Liver (tissue), 9 donors: ENCODE measurements around the gene IFRD2. TPM values are rescaled to one million over a fixed set of nuclear protein-coding genes. Genes with fewer than 3 reads are reported as not detected.

ENCODE experiments used
- DNase-seq: peaks from one replicate; pipeline ENCODE4 v3.0.0-alpha.2; 2017; ENCODE audit warnings: low spot score
- H3K27ac ChIP-seq, 2 donors: one replicate each; pipeline ENCODE4 v1.7.0; 2013; ENCODE audit warnings: inconsistent platforms in 2 of 2, low read length in 2 of 2, control low read depth in 1 of 2, low read depth in 1 of 2, mild to moderate bottlenecking in 1 of 2
- H3K27me3 ChIP-seq, 4 donors: one replicate each; pipeline versions ENCODE4 v1.6.1 to v1.7.0; 2013; ENCODE audit warnings: low read length in 3 of 4, inconsistent platforms in 1 of 4, mild to moderate bottlenecking in 1 of 4, moderate library complexity in 1 of 4; ENCODE audit not compliant: control insufficient read depth in 4 of 4, insufficient read depth in 4 of 4
- H3K36me3 ChIP-seq, 4 donors: one replicate each; pipeline versions ENCODE4 v1.6.1 to v1.7.0; 2013; ENCODE audit warnings: low read length in 3 of 4, mild to moderate bottlenecking in 3 of 4, low read depth in 1 of 4, moderate library complexity in 1 of 4; ENCODE audit not compliant: control insufficient read depth in 4 of 4, insufficient read depth in 3 of 4
- H3K4me1 ChIP-seq, 4 donors: one replicate each; pipeline versions ENCODE4 v1.6.1 to v1.7.0; 2013; ENCODE audit warnings: low read length in 3 of 4, mild to moderate bottlenecking in 3 of 4, moderate library complexity in 1 of 4; ENCODE audit not compliant: control insufficient read depth in 4 of 4, insufficient read depth in 4 of 4
- H3K4me3 ChIP-seq, 3 donors: one replicate each; pipeline versions ENCODE4 v1.6.1 to v1.7.0; 2013; ENCODE audit warnings: low read length in 3 of 3, control low read depth in 1 of 3, low read depth in 1 of 3, mild to moderate bottlenecking in 1 of 3
- H3K9ac ChIP-seq, 2 donors: one replicate each; pipeline ENCODE4 v1.7.0; 2013; ENCODE audit warnings: low read length in 2 of 2, mild to moderate bottlenecking in 2 of 2, moderate library complexity in 2 of 2, control low read depth in 1 of 2, low read depth in 1 of 2
- H3K9me3 ChIP-seq, 4 donors: one replicate each; pipeline versions ENCODE4 v1.6.1 to v1.7.0; 2013; ENCODE audit warnings: low read length in 3 of 4; ENCODE audit not compliant: control insufficient read depth in 4 of 4
- EGR1 ChIP-seq, 2 donors: IDR thresholded peaks; 2 replicates each; pipeline ENCODE4 v1.6.1; 2016 to 2018; ENCODE audit warnings: antibody characterized with exemption in 2 of 2, low read depth in 2 of 2
- FOXA2 ChIP-seq: IDR thresholded peaks from 2 replicates; pipeline ENCODE4 v1.6.1; 2016; ENCODE audit warnings: antibody characterized with exemption
- GABPA ChIP-seq, 2 donors: IDR thresholded peaks in 1 of 2; conservative IDR thresholded peaks in 1 of 2; 2 replicates each; pipeline ENCODE4 v1.6.1; 2016; ENCODE audit warnings: antibody characterized with exemption in 2 of 2, mild to moderate bottlenecking in 1 of 2, moderate library complexity in 1 of 2
- NR2F2 ChIP-seq: IDR thresholded peaks from 2 replicates; pipeline ENCODE4 v1.6.1; 2016; ENCODE audit warnings: antibody characterized with exemption
- TAF1 ChIP-seq: conservative IDR thresholded peaks from 2 replicates; pipeline ENCODE4 v1.6.1; 2016; ENCODE audit warnings: antibody characterized with exemption, mild to moderate bottlenecking
- YY1 ChIP-seq: IDR thresholded peaks from 2 replicates; pipeline ENCODE4 v1.6.1; 2016; ENCODE audit warnings: antibody characterized with exemption, mild to moderate bottlenecking
- WGBS: extraction: QIAGEN DNeasy Blood & Tissue Kit; methylation state at CpG from one replicate; pipeline ENCODE4 v1.1.7; 2013; 5-methylcytosine and 5-hydroxymethylcytosine counted together
- polyA plus RNA-seq, 2 donors: library from polyadenylated mRNA; stranded (reverse) in 1 of 2; unstranded in 1 of 2; fragments of 200-250 nt in 1 of 2; fragments of >200 nt in 1 of 2; fragmentation: Nextera tagmentation in 1 of 2; extraction: Ambion mirVana in 1 of 2; gene quantifications; one replicate each; pipeline versions ENCODE4 v1.2.1 to v1.2.3, GENCODE V29; 2013 to 2015
- total RNA-seq, 2 donors: library from RNA; depleted of rRNA; stranded (reverse); fragments of >200 nt; gene quantifications; one replicate each; pipeline ENCODE4 v1.2.3, GENCODE V29; 2014
- TF ChIP-seq, protein P1 (sequence below): IDR thresholded peaks from 2 replicates; pipeline ENCODE4 v1.6.1; 2016; ENCODE audit warnings: antibody characterized with exemption
- TF ChIP-seq, protein P2 (sequence below): IDR thresholded peaks from 2 replicates; pipeline ENCODE4 v1.6.1; 2016; ENCODE audit warnings: antibody characterized with exemption
- TF ChIP-seq, protein P3 (sequence below): IDR thresholded peaks from 2 replicates; pipeline ENCODE4 v1.6.1; 2016; ENCODE audit warnings: antibody characterized with exemption, mild to moderate bottlenecking
- donor health status: healthy.
- donor health status: healthy.
- donor health status: healthy.
- donor health status: healthy.
- donor health status: healthy.

The IFRD2 gene
- total and polyA plus RNA-seq, 4 donors = 55.7 to 91.2 (median 63.2) TPM

DNA sequence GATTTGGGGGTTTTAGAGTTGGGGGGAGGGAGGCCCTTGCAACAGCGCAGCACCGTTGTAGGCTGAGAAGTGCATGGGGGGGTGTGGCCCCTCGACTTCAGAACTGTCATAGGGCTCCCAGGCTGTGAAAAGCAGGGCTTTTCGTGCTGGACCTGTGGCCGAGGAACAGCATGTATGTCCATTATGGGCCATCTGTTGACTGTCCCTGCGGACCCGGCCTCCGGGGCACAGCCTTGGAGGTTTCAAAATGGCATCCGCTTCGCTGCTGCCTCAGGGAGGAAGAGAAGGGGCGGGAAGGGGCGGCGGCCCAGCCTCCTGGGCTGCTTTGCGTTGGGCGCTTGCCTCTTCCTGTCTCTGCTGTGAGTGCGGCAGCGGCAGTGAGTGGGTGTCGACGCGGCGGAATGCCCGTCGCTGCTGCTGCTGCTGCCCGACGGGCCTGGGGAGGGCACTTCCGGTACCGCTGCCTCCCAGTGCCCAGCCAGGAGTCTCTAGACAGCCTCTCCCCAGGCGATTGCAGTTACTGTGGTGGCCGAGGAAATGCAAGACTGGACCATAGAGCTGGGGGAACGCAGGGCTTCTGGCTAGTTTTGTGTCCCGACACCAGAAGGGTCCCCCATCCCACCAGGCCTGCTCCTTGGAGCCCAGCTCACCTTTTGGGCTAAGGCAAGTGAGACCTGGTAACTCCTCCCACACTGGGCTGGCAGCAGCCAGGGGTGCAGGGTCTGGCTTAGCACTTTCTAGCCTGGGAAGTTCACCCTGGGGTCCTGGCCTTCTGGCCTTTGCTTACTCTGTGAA, 54.3 kb downstream of the IFRD2 start:
- H3K9me3 ChIP-seq = no peaks in the 10 kb centered on the region
- H3K27ac ChIP-seq = peak overlapping the region; percentile 89 to 91
- no peaks in the 10 kb centered on the region for H3K36me3 ChIP-seq
- DNase-seq = peak; percentile 61
- TF ChIP-seq EGR1 (IDR thresholded peaks at IDR 0.05; ENCODE audit: low read depth in 2 of 2) (peak; percentile 17 to 27), FOXA2 (no peak), GABPA (IDR thresholded peaks at IDR 0.05 in 1 of 2, conservative IDR thresholded peaks at IDR 0.05 in 1 of 2) (peak; percentile 30 to 79), YY1 (peak; percentile 95), TAF1 (peak; percentile 50), NR2F2 (peak; percentile 20)
- TF ChIP-seq, protein P1, sequence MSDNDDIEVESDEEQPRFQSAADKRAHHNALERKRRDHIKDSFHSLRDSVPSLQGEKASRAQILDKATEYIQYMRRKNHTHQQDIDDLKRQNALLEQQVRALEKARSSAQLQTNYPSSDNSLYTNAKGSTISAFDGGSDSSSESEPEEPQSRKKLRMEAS = no peak
- TF ChIP-seq, protein P2, sequence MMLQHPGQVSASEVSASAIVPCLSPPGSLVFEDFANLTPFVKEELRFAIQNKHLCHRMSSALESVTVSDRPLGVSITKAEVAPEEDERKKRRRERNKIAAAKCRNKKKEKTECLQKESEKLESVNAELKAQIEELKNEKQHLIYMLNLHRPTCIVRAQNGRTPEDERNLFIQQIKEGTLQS = no peak
- TF ChIP-seq, protein P3, sequence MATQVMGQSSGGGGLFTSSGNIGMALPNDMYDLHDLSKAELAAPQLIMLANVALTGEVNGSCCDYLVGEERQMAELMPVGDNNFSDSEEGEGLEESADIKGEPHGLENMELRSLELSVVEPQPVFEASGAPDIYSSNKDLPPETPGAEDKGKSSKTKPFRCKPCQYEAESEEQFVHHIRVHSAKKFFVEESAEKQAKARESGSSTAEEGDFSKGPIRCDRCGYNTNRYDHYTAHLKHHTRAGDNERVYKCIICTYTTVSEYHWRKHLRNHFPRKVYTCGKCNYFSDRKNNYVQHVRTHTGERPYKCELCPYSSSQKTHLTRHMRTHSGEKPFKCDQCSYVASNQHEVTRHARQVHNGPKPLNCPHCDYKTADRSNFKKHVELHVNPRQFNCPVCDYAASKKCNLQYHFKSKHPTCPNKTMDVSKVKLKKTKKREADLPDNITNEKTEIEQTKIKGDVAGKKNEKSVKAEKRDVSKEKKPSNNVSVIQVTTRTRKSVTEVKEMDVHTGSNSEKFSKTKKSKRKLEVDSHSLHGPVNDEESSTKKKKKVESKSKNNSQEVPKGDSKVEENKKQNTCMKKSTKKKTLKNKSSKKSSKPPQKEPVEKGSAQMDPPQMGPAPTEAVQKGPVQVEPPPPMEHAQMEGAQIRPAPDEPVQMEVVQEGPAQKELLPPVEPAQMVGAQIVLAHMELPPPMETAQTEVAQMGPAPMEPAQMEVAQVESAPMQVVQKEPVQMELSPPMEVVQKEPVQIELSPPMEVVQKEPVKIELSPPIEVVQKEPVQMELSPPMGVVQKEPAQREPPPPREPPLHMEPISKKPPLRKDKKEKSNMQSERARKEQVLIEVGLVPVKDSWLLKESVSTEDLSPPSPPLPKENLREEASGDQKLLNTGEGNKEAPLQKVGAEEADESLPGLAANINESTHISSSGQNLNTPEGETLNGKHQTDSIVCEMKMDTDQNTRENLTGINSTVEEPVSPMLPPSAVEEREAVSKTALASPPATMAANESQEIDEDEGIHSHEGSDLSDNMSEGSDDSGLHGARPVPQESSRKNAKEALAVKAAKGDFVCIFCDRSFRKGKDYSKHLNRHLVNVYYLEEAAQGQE = peak; percentile 30
- peaks cover 18 to 63% (median 48%) of the 10 kb centered on the region in 4 donors for H3K4me1 ChIP-seq
- H3K9ac ChIP-seq = peak overlapping the region; percentile 77 to 86
- 10% methylated on average over 31 of the region's 31 CpGs for WGBS
- H3K4me3 ChIP-seq = peak overlapping the region; percentile 70 to 83 (median 80)
- H3K27me3 ChIP-seq = no peaks in the 10 kb centered on the region

Other genes with a start within 250 kb of the IFRD2 start
- gene RBM5, start 203.5 kb downstream of the IFRD2 start, total RNA-seq = 100 to 1,000 TPM in 1 of 2 donors, 10 to 100 TPM in 1; 94.0 to 142 TPM
- gene RBM5, start 203.5 kb downstream of the IFRD2 start, polyA plus RNA-seq = 10 to 100 TPM; 21.2 to 34.5 TPM
- 1 to 10 TPM; 1.6 to 4.8 TPM for gene SEMA3F, start 137.1 kb downstream of the IFRD2 start, total RNA-seq
- 1 to 10 TPM in 1 of 2 donors, under 1 TPM in 1; 0.60 to 2.7 TPM for gene SEMA3F, start 137.1 kb downstream of the IFRD2 start, polyA plus RNA-seq
- under 1 TPM in 1 of 2 donors, not detected in 1; 0.08 TPM for gene GNAT1, start 100.8 kb downstream of the IFRD2 start, total RNA-seq
- gene GNAT1, start 100.8 kb downstream of the IFRD2 start, polyA plus RNA-seq = not detected
- 100 to 1,000 TPM in 1 of 2 donors, 10 to 100 TPM in 1; 98.1 to 166 TPM for gene SLC38A3, start 87.2 kb downstream of the IFRD2 start, total RNA-seq
- gene SLC38A3, start 87.2 kb downstream of the IFRD2 start, polyA plus RNA-seq = 100 to 1,000 TPM; 114 to 180 TPM
- gene GNAI2, start 56.2 kb downstream of the IFRD2 start, total RNA-seq = 10 to 100 TPM; 58.3 to 65.0 TPM
- gene GNAI2, start 56.2 kb downstream of the IFRD2 start, polyA plus RNA-seq = 10 to 100 TPM; 59.5 to 86.3 TPM
- gene SEMA3B, start 23.3 kb downstream of the IFRD2 start, total RNA-seq = 1 to 10 TPM in 1 of 2 donors, under 1 TPM in 1; 0.56 to 1.5 TPM
- 1 to 10 TPM in 1 of 2 donors, under 1 TPM in 1; 0.40 to 1.3 TPM for gene SEMA3B, start 23.3 kb downstream of the IFRD2 start, polyA plus RNA-seq
- under 1 TPM in 1 of 2 donors, not detected in 1; 0.08 TPM for gene LSMEM2, start 13.3 kb downstream of the IFRD2 start, total RNA-seq
- under 1 TPM in 1 of 2 donors, not detected in 1; 0.03 TPM for gene LSMEM2, start 13.3 kb downstream of the IFRD2 start, polyA plus RNA-seq
- gene HYAL3, start 7.0 kb upstream of the IFRD2 start, total RNA-seq = 1 to 10 TPM; 1.9 to 6.6 TPM
- 1 to 10 TPM; 1.8 to 2.0 TPM for gene HYAL3, start 7.0 kb upstream of the IFRD2 start, polyA plus RNA-seq
- 1 to 10 TPM; 1.6 to 1.8 TPM for gene NAA80, start 7.0 kb upstream of the IFRD2 start, total RNA-seq
- gene NAA80, start 7.0 kb upstream of the IFRD2 start, polyA plus RNA-seq = 1 to 10 TPM; 2.3 to 5.5 TPM
- gene HYAL1, start 11.1 kb upstream of the IFRD2 start, total RNA-seq = 100 to 1,000 TPM in 1 of 2 donors, 10 to 100 TPM in 1; 87.6 to 155 TPM
- gene HYAL1, start 11.1 kb upstream of the IFRD2 start, polyA plus RNA-seq = 100 to 1,000 TPM in 1 of 2 donors, 10 to 100 TPM in 1; 82.3 to 156 TPM
- 10 to 100 TPM; 33.5 to 57.6 TPM for gene HYAL2, start 30.3 kb upstream of the IFRD2 start, total RNA-seq
- gene HYAL2, start 30.3 kb upstream of the IFRD2 start, polyA plus RNA-seq = 10 to 100 TPM; 19.5 to 32.9 TPM
- 10 to 100 TPM; 12.7 to 14.3 TPM for gene TUSC2, start 35.8 kb upstream of the IFRD2 start, total RNA-seq
- gene TUSC2, start 35.8 kb upstream of the IFRD2 start, polyA plus RNA-seq = 10 to 100 TPM; 29.0 to 37.7 TPM
- 10 to 100 TPM; 12.2 to 13.2 TPM for gene RASSF1, start 48.4 kb upstream of the IFRD2 start, total RNA-seq
- gene RASSF1, start 48.4 kb upstream of the IFRD2 start, polyA plus RNA-seq = 10 to 100 TPM in 1 of 2 donors, 1 to 10 TPM in 1; 6.5 to 10.3 TPM
- under 1 TPM; 0.09 to 0.75 TPM for gene ZMYND10, start 53.3 kb upstream of the IFRD2 start, total RNA-seq
- under 1 TPM; 0.23 to 0.31 TPM for gene ZMYND10, start 53.3 kb upstream of the IFRD2 start, polyA plus RNA-seq
- gene NPRL2, start 58.3 kb upstream of the IFRD2 start, total RNA-seq = 10 to 100 TPM; 11.3 to 17.3 TPM
- gene NPRL2, start 58.3 kb upstream of the IFRD2 start, polyA plus RNA-seq = 10 to 100 TPM; 11.4 to 16.6 TPM
- 10 to 100 TPM; 12.3 to 16.0 TPM for gene CYB561D2, start 58.4 kb upstream of the IFRD2 start, total RNA-seq
- 10 to 100 TPM; 28.2 TPM for gene CYB561D2, start 58.4 kb upstream of the IFRD2 start, polyA plus RNA-seq
- 10 to 100 TPM; 18.6 to 20.2 TPM for gene TMEM115, start 67.1 kb upstream of the IFRD2 start, total RNA-seq
- gene TMEM115, start 67.1 kb upstream of the IFRD2 start, polyA plus RNA-seq = 10 to 100 TPM; 19.4 to 23.0 TPM
- under 1 TPM; 0.17 to 0.19 TPM for gene CACNA2D2, start 211.2 kb upstream of the IFRD2 start, total RNA-seq
- under 1 TPM; 0.10 to 0.14 TPM for gene CACNA2D2, start 211.2 kb upstream of the IFRD2 start, polyA plus RNA-seq